Astrocyte (in vitro differentiated cells and primary cell): ENCODE data around the gene ABCB8. TPM values are rescaled to one million over a fixed set of nuclear protein-coding genes. Genes with fewer than 3 reads are reported as not detected.
A peak's percentile ranks its signal among the peaks of the same experiment; 100 is the strongest.

ENCODE experiments used
- DNase-seq: peaks from one replicate; pipeline ENCODE4 v3.0.0-alpha.2; 2010; ENCODE audit warnings: low read depth
- FAIRE-seq: peaks from 2 replicates; lab custom pipeline; 2011; peaks lifted over from hg19 to GRCh38; lab: Jason Lieb, UNC
- H2AFZ ChIP-seq: 2 replicates; pipeline ENCODE4 v1.6.0; 2012; ENCODE audit warnings: low read depth, low read length, inconsistent platforms
- H3K27ac ChIP-seq: 2 replicates; pipeline ENCODE4 v1.5.1; 2011; ENCODE audit warnings: low read depth, low read length, inconsistent platforms
- H3K27me3 ChIP-seq: 2 replicates; pipeline ENCODE4 v1.6.0; 2011; ENCODE audit warnings: low read length, inconsistent platforms; ENCODE audit not compliant: insufficient read depth
- H3K36me3 ChIP-seq: 2 replicates; pipeline ENCODE4 v1.5.1; 2011; ENCODE audit warnings: low read length, inconsistent platforms; ENCODE audit not compliant: insufficient read depth
- H3K4me1 ChIP-seq: 2 replicates; pipeline ENCODE4 v1.5.1; 2011; ENCODE audit warnings: low read length, inconsistent platforms; ENCODE audit not compliant: insufficient read depth
- H3K4me2 ChIP-seq: 2 replicates; pipeline ENCODE4 v1.6.0; 2012; ENCODE audit warnings: low read length, inconsistent platforms
- H3K4me3 ChIP-seq: 2 replicates; pipeline ENCODE4 v1.5.1; 2011; ENCODE audit warnings: low read depth, mild to moderate bottlenecking, low read length, inconsistent platforms; ENCODE audit not compliant: insufficient read depth
- H3K79me2 ChIP-seq: 2 replicates; pipeline ENCODE4 v1.6.0; 2012; ENCODE audit warnings: mild to moderate bottlenecking, low read length, inconsistent platforms; ENCODE audit not compliant: insufficient read depth
- H3K9ac ChIP-seq: 2 replicates; pipeline ENCODE4 v1.6.0; 2012; ENCODE audit warnings: mild to moderate bottlenecking, low read length, inconsistent platforms
- H3K9me3 ChIP-seq: 2 replicates; pipeline ENCODE4 v1.5.1; 2012; ENCODE audit warnings: low read depth, mild to moderate bottlenecking, low read length, inconsistent platforms; ENCODE audit not compliant: insufficient read depth
- H4K20me1 ChIP-seq: 2 replicates; pipeline ENCODE4 v1.6.0; 2012; ENCODE audit warnings: low read length, inconsistent platforms; ENCODE audit not compliant: insufficient read depth
- H3K27ac Mint-ChIP-seq: one replicate; pipeline ENCODE4 v1.8.0; 2021; ENCODE audit warnings: mild to moderate bottlenecking, mixed read lengths; ENCODE audit not compliant: unreplicated experiment
- H3K27me3 Mint-ChIP-seq: one replicate; pipeline ENCODE4 v1.8.0; 2021; ENCODE audit warnings: low read depth, mixed read lengths; ENCODE audit not compliant: unreplicated experiment
- H3K36me3 Mint-ChIP-seq: one replicate; pipeline ENCODE4 v1.8.0; 2021; ENCODE audit warnings: low read depth, mixed read lengths; ENCODE audit not compliant: unreplicated experiment
- H3K4me1 Mint-ChIP-seq: one replicate; pipeline ENCODE4 v1.8.0; 2021; ENCODE audit warnings: low read depth, mixed read lengths; ENCODE audit not compliant: unreplicated experiment
- H3K4me3 Mint-ChIP-seq: one replicate; pipeline ENCODE4 v1.8.0; 2021; ENCODE audit warnings: mild to moderate bottlenecking, moderate library complexity, mixed read lengths; ENCODE audit not compliant: unreplicated experiment
- H3K9me3 Mint-ChIP-seq: one replicate; pipeline ENCODE4 v1.8.0; 2021; ENCODE audit warnings: mild to moderate bottlenecking, mixed read lengths; ENCODE audit not compliant: unreplicated experiment
- CTCF ChIP-seq: IDR thresholded peaks from 2 replicates; pipeline ENCODE4 v1.5.1; 2011; ENCODE audit warnings: low read depth, mild to moderate bottlenecking, inconsistent platforms, low read length, moderate library complexity; ENCODE audit not compliant: insufficient read depth
- EZH2 ChIP-seq: IDR thresholded peaks from 2 replicates; pipeline ENCODE4 v1.6.1; 2012; ENCODE audit warnings: mild to moderate bottlenecking, low read length, inconsistent platforms; ENCODE audit not compliant: insufficient read depth
- total RNA-seq: library from RNA; stranded (reverse); gene quantifications from 2 replicates; pipeline ENCODE4 v1.2.1, GENCODE V29; 2021

The ABCB8 gene
- total RNA-seq, 1 donor from 2014 or later = 53.3 TPM

DNA sequence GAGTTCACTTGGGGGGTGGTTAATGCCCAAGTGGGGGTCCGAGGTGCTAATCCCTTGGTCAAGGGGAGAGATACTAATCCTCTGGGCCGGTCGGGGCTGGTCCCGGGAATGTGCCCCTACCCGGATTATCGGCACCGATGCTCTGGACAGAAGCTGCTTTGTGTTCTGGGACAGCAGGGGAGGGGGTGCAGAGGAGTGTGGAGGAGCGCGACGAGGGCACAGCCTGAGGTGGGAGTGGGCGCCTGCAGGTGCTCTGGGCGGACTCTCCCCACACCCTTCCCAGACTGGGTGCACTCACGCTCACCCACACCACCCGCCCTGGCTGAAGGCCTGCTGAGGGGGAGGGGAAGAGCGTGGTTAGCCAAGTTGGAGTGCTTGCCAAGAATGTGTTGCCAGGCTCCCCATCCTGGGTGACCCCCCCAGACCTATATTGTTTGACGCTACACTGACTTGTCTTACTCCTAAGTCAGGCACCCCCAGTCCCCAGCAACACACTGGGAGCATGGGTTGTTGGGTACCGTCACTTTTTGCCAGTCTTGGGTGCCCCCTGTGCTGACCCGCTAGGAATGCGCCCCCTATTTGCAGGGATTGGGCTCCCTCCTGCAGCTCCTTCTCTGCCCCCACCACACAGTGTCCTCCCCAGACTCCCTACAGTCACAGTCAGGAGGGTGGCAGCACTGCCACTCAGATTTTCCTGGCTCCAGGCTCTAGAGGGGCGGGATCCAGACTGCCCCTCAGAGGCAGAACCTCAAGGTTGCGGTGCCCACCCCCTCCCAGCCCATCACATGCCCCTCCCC lies 32.4 kb downstream of the ABCB8 start:
- DNase-seq = no peak
- peaks cover 6% of the 10 kb centered on the region for H3K36me3 ChIP-seq
- H3K4me3 Mint-ChIP-seq = peak overlapping the region; percentile 94
- H4K20me1 ChIP-seq = peaks cover 50% of the 10 kb centered on the region
- no peak for FAIRE-seq
- TF ChIP-seq CTCF = no peak
- TF ChIP-seq EZH2 = no peak
- no peaks in the 10 kb centered on the region for H3K27me3 Mint-ChIP-seq
- peak overlapping the region; percentile 93 for H3K27ac ChIP-seq
- H3K4me3 ChIP-seq = peak overlapping the region; percentile 80
- peak overlapping the region; percentile 81 for H3K9ac ChIP-seq
- H3K4me2 ChIP-seq = peak overlapping the region; percentile 91
- peaks cover 31% of the 10 kb centered on the region for H3K4me1 Mint-ChIP-seq
- H3K9me3 ChIP-seq = no peaks in the 10 kb centered on the region
- peaks cover 5% of the 10 kb centered on the region for H3K36me3 Mint-ChIP-seq
- no peaks in the 10 kb centered on the region for H3K9me3 Mint-ChIP-seq
- peak overlapping the region; percentile 83 for H3K27ac Mint-ChIP-seq
- no peaks in the 10 kb centered on the region for H3K27me3 ChIP-seq
- peaks cover 51% of the 10 kb centered on the region for H3K79me2 ChIP-seq
- H3K4me1 ChIP-seq = peaks cover 54% of the 10 kb centered on the region
- no peak overlapping the region for H2AFZ ChIP-seq

GRCh38 chr7:151061213-151062110 lies 33.2 kb downstream of the ABCB8 start:
- H3K4me1 Mint-ChIP-seq = peaks cover 26% of the 10 kb centered on the region
- H2AFZ ChIP-seq = no peak overlapping the region
- no peaks in the 10 kb centered on the region for H3K9me3 Mint-ChIP-seq
- H3K4me3 ChIP-seq = peak overlapping the region; percentile 80
- peak overlapping the region; percentile 94 for H3K4me3 Mint-ChIP-seq
- TF ChIP-seq CTCF = no peak
- no peak for TF ChIP-seq EZH2
- no peaks in the 10 kb centered on the region for H3K27me3 Mint-ChIP-seq
- no peaks in the 10 kb centered on the region for H3K27me3 ChIP-seq
- no peak for DNase-seq
- H3K4me1 ChIP-seq = peaks cover 54% of the 10 kb centered on the region
- H3K79me2 ChIP-seq = peaks cover 53% of the 10 kb centered on the region
- H3K36me3 Mint-ChIP-seq = peaks cover 4% of the 10 kb centered on the region
- peaks cover 56% of the 10 kb centered on the region for H4K20me1 ChIP-seq
- H3K27ac ChIP-seq = peak overlapping the region; percentile 93
- H3K9ac ChIP-seq = peak overlapping the region; percentile 81
- no peaks in the 10 kb centered on the region for H3K9me3 ChIP-seq
- H3K27ac Mint-ChIP-seq = peak overlapping the region; percentile 60
- peak overlapping the region; percentile 91 for H3K4me2 ChIP-seq
- peaks cover 9% of the 10 kb centered on the region for H3K36me3 ChIP-seq
- no peak for FAIRE-seq
